HUES48 (cell line): ENCODE results near the gene PIGW.

Experiments used
- H3K27ac ChIP-seq: one replicate; pipeline ENCODE4 v1.7.0; 2013; ENCODE audit warnings: low read depth, low read length, inconsistent platforms
- H3K27me3 ChIP-seq: 2 replicates; pipeline ENCODE4 v1.6.1; 2013; ENCODE audit warnings: mild to moderate bottlenecking, low read length; ENCODE audit not compliant: control insufficient read depth, insufficient read depth
- H3K36me3 ChIP-seq: 2 replicates; pipeline ENCODE4 v1.6.1; 2013; ENCODE audit warnings: low read length; ENCODE audit not compliant: control insufficient read depth, insufficient read depth
- H3K4me1 ChIP-seq: 2 replicates; pipeline ENCODE4 v1.6.1; 2013; ENCODE audit warnings: mild to moderate bottlenecking, low read length; ENCODE audit not compliant: control insufficient read depth, insufficient read depth
- H3K4me3 ChIP-seq: 2 replicates; pipeline ENCODE4 v1.5.1; 2013; ENCODE audit warnings: mild to moderate bottlenecking, low read depth, low read length
- H3K9ac ChIP-seq: 2 replicates; pipeline ENCODE4 v1.6.1; 2013; ENCODE audit warnings: mild to moderate bottlenecking, low read depth, low read length, moderate library complexity
- H3K9me3 ChIP-seq: 2 replicates; pipeline ENCODE4 v1.6.1; 2013; ENCODE audit warnings: low read length; ENCODE audit not compliant: control insufficient read depth, insufficient read depth

Gene PIGW

GRCh38 chr17:36546418-36547093, 11.8 kb downstream of the PIGW start:
- H3K9me3 ChIP-seq = no peaks in the 10 kb centered on the region
- peak overlapping the region; percentile 93 for H3K27ac ChIP-seq
- no peaks in the 10 kb centered on the region for H3K36me3 ChIP-seq
- H3K4me3 ChIP-seq = peak overlapping the region; percentile 98
- H3K27me3 ChIP-seq = no peaks in the 10 kb centered on the region
- H3K9ac ChIP-seq = peak overlapping the region; percentile 91
- peaks cover 18% of the 10 kb centered on the region for H3K4me1 ChIP-seq

GRCh38 chr17:36547776-36548175, 13.0 kb downstream of the PIGW start:
- Histone ChIP-seq H3K36me3 (no peaks in the 10 kb centered on the region), H3K9ac (no peak overlapping the region), H3K27me3 (no peaks in the 10 kb centered on the region), H3K27ac (no peak overlapping the region), H3K4me1 (peaks cover 18% of the 10 kb centered on the region), H3K4me3 (0 out of 2 replicates have a peak overlapping the region, but pooled peaks have one; percentile 98), H3K9me3 (no peaks in the 10 kb centered on the region)

GRCh38 chr17:36550491-36551417, 16.0 kb downstream of the PIGW start:
- peak overlapping the region; percentile 39 for H3K27ac ChIP-seq
- H3K9me3 ChIP-seq = no peaks in the 10 kb centered on the region
- H3K4me1 ChIP-seq = peaks cover 18% of the 10 kb centered on the region
- H3K4me3 ChIP-seq = no peak overlapping the region
- peaks cover 12% of the 10 kb centered on the region for H3K36me3 ChIP-seq
- H3K27me3 ChIP-seq = no peaks in the 10 kb centered on the region
- H3K9ac ChIP-seq = no peak overlapping the region

GRCh38 chr17:36553459-36553858, 18.7 kb downstream of the PIGW start:
- H3K27me3 ChIP-seq = no peaks in the 10 kb centered on the region
- H3K9ac ChIP-seq = no peak overlapping the region
- H3K4me1 ChIP-seq = no peaks in the 10 kb centered on the region
- H3K9me3 ChIP-seq = no peaks in the 10 kb centered on the region
- H3K27ac ChIP-seq = no peak overlapping the region
- H3K36me3 ChIP-seq = peaks cover 30% of the 10 kb centered on the region
- H3K4me3 ChIP-seq = no peak overlapping the region

GRCh38 chr17:36566081-36566480, 31.3 kb downstream of the PIGW start:
- Histone ChIP-seq H3K4me1 (no peaks in the 10 kb centered on the region), H3K36me3 (peaks cover 80% of the 10 kb centered on the region), H3K4me3 (no peak overlapping the region), H3K9ac (no peak overlapping the region), H3K9me3 (no peaks in the 10 kb centered on the region), H3K27me3 (no peaks in the 10 kb centered on the region), H3K27ac (no peak overlapping the region)

GRCh38 chr17:36575028-36575427, 40.2 kb downstream of the PIGW start:
- peaks cover 54% of the 10 kb centered on the region for H3K36me3 ChIP-seq
- no peak overlapping the region for H3K9ac ChIP-seq
- no peak overlapping the region for H3K27ac ChIP-seq
- H3K4me3 ChIP-seq = no peak overlapping the region
- no peaks in the 10 kb centered on the region for H3K27me3 ChIP-seq
- H3K4me1 ChIP-seq = no peaks in the 10 kb centered on the region
- H3K9me3 ChIP-seq = no peaks in the 10 kb centered on the region

- Histone ChIP-seq H3K27me3 (no peaks in the 10 kb centered on the region), H3K27ac (no peak overlapping the region), H3K9me3 (no peaks in the 10 kb centered on the region), H3K4me1 (no peaks in the 10 kb centered on the region), H3K36me3 (peaks cover 58% of the 10 kb centered on the region), H3K9ac (no peak overlapping the region), H3K4me3 (no peak overlapping the region)
Measured at GRCh38 chr17:36576793-36577192, 42.0 kb downstream of the PIGW start.

GRCh38 chr17:36578671-36579070, 43.9 kb downstream of the PIGW start:
- Histone ChIP-seq H3K36me3 (peaks cover 64% of the 10 kb centered on the region), H3K4me1 (no peaks in the 10 kb centered on the region), H3K27me3 (no peaks in the 10 kb centered on the region), H3K9ac (no peak overlapping the region), H3K27ac (no peak overlapping the region), H3K4me3 (no peak overlapping the region), H3K9me3 (no peaks in the 10 kb centered on the region)

- Histone ChIP-seq H3K27me3 (no peaks in the 10 kb centered on the region), H3K4me1 (no peaks in the 10 kb centered on the region), H3K9me3 (no peaks in the 10 kb centered on the region), H3K36me3 (peaks cover 83% of the 10 kb centered on the region), H3K9ac (no peak overlapping the region), H3K4me3 (no peak overlapping the region), H3K27ac (no peak overlapping the region)
Measured at GRCh38 chr17:36583787-36584186, 49.0 kb downstream of the PIGW start.

- Histone ChIP-seq H3K27ac (no peak overlapping the region), H3K36me3 (peaks cover 76% of the 10 kb centered on the region), H3K4me3 (no peak overlapping the region), H3K9me3 (no peaks in the 10 kb centered on the region), H3K4me1 (peaks cover 2% of the 10 kb centered on the region), H3K9ac (no peak overlapping the region), H3K27me3 (no peaks in the 10 kb centered on the region)
Measured at GRCh38 chr17:36586138-36586537, 51.4 kb downstream of the PIGW start.
